ENCODE data around the gene SP1. TPM values are rescaled to one million over a fixed set of nuclear protein-coding genes. Genes with fewer than 3 reads are reported as not detected.
"Not testable (repeated sequence)": the region's sequence is repeated elsewhere in the genome, so short reads cannot be mapped to it uniquely, and the experiment has no call there.

Gene SP1
- total RNA-seq, 4 donors from 2014 or later: 54.0 to 85.7 (median 72.2) TPM

DNA sequence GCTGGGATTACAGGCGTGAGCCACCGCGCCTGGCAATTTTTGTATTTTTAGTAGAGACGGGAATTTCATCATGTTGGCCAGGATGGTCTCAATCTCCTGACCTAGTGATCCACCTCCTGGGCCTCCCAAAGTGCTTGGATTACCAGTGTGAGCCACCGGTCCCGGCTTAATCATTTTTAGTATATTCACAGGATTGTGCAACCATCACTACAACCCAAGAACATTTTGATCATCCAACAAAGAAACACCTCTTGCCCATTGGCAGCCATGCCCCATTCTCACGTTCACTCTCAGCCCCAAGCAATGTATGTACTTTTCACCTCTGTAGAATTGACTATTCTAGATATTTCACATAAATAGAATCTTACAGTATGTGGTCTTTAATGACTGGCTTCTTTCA, 19.9 kb downstream of the SP1 start:
- no peak overlapping the region for H3K4me3 ChIP-seq
- H3K9me3 ChIP-seq: no peaks in the 10 kb centered on the region
- peaks cover 0 to 49% (median 22%) of the 10 kb centered on the region in 4 donors for H3K36me3 ChIP-seq
- intact Hi-C loops (cut with DNase I): no loop called here
- H3K4me1 ChIP-seq: peaks cover 0 to 45% (median 37%) of the 10 kb centered on the region in 4 donors
- H3K27ac ChIP-seq (replicated peaks in 1 of 4): no peak overlapping the region
- DNase-seq (ENCODE audit: extremely low spot score): no peak
- TF ChIP-seq EP300 (IDR thresholded peaks at IDR 0.05) (no peak), POLR2AphosphoS5 (IDR thresholded peaks at IDR 0.05) (no peak)
- 93% methylated on average over 7 of the region's 7 CpGs for WGBS
- H3K27me3 ChIP-seq: no peaks in the 10 kb centered on the region

DNA sequence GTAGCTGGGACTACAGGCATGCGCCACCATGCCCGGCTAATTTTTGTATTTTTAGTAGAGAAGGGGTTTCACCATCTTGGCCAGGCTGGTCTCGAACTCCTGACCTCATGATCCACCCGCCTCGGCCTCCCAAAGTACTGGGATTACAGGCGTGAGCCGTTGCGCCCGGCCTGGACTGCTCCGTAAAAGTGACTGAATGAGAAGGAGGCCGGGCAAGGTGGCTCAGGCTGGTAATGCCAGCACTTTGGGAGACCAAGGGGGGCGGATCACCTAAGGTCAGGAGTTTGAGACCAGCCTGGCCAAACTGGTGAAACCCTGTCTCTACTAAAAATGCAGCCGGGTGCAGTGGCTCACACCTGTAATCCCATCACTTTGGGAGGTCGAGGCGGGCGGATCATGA, 22.4 kb downstream of the SP1 start:
- DNase-seq (ENCODE audit: extremely low spot score); H3K27ac ChIP-seq (replicated peaks in 1 of 4); H3K9me3 ChIP-seq; H3K27me3 ChIP-seq; intact Hi-C loops (cut with DNase I); H3K4me3 ChIP-seq: not testable (repeated sequence)
- 94% methylated on average over 16 of the region's 16 CpGs for WGBS
- peaks cover 3 to 56% (median 29%) of the 10 kb centered on the region in 4 donors for H3K36me3 ChIP-seq
- H3K4me1 ChIP-seq: peaks cover 0 to 38% (median 29%) of the 10 kb centered on the region in 4 donors

DNA sequence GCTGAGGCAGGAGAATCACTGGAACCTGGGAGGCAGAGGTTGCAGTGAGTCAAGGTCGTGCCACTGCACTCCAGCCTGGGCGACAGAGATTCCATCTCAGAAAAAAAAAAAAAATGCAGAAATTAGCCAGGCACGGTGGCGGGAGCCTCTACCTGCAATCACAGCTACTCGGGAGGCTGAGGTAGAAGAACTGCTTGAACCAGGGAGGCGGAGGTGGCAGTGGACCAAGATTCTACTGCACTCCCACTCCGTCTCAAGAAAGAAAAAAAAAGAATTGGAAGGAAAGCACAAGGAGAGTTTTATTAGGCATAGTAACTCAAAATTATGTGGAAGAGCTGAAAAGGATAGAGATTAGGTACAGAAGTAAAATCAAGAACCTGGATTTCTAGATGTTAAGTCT, 22.9 kb downstream of the SP1 start:
- Histone ChIP-seq H3K36me3 (peaks cover 8 to 61% (median 35%) of the 10 kb centered on the region in 4 donors), H3K27me3 (no peaks in the 10 kb centered on the region), H3K27ac (replicated peaks in 1 of 4) (no peak overlapping the region), H3K4me1 (peaks cover 0 to 33% (median 25%) of the 10 kb centered on the region in 4 donors), H3K4me3 (no peak overlapping the region), H3K9me3 (no peaks in the 10 kb centered on the region)
- 71% methylated on average over 7 of the region's 7 CpGs for WGBS
- DNase-seq (ENCODE audit: extremely low spot score): no peak
- TF ChIP-seq, protein P1, sequence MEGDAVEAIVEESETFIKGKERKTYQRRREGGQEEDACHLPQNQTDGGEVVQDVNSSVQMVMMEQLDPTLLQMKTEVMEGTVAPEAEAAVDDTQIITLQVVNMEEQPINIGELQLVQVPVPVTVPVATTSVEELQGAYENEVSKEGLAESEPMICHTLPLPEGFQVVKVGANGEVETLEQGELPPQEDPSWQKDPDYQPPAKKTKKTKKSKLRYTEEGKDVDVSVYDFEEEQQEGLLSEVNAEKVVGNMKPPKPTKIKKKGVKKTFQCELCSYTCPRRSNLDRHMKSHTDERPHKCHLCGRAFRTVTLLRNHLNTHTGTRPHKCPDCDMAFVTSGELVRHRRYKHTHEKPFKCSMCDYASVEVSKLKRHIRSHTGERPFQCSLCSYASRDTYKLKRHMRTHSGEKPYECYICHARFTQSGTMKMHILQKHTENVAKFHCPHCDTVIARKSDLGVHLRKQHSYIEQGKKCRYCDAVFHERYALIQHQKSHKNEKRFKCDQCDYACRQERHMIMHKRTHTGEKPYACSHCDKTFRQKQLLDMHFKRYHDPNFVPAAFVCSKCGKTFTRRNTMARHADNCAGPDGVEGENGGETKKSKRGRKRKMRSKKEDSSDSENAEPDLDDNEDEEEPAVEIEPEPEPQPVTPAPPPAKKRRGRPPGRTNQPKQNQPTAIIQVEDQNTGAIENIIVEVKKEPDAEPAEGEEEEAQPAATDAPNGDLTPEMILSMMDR (IDR thresholded peaks at IDR 0.05): no peak
- TF ChIP-seq POLR2A (IDR thresholded peaks at IDR 0.05; ENCODE audit: low read depth): no peak
- no peak for TF ChIP-seq POLR2AphosphoS5 (IDR thresholded peaks at IDR 0.05)
- TF ChIP-seq EP300 (IDR thresholded peaks at IDR 0.05): no peak
- intact Hi-C loops (cut with DNase I): no loop called here

DNA sequence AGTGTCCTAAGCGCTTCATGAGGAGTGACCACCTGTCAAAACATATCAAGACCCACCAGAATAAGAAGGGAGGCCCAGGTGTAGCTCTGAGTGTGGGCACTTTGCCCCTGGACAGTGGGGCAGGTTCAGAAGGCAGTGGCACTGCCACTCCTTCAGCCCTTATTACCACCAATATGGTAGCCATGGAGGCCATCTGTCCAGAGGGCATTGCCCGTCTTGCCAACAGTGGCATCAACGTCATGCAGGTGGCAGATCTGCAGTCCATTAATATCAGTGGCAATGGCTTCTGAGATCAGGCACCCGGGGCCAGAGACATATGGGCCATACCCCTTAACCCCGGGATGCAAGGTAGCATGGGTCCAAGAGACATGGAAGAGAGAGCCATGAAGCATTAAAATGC, 31.0 kb downstream of the SP1 start:
- TF ChIP-seq, protein P1 (IDR thresholded peaks at IDR 0.05): no peak
- TF ChIP-seq POLR2AphosphoS5 (IDR thresholded peaks at IDR 0.05) (no peak), EP300 (IDR thresholded peaks at IDR 0.05) (no peak), POLR2A (IDR thresholded peaks at IDR 0.05; ENCODE audit: low read depth) (no peak)
- WGBS: 95% methylated on average over 5 of the region's 5 CpGs
- no peak for DNase-seq (ENCODE audit: extremely low spot score)
- Histone ChIP-seq H3K4me1 (peaks cover 36 to 44% (median 42%) of the 10 kb centered on the region in 4 donors), H3K36me3 (peaks cover 44 to 67% (median 63%) of the 10 kb centered on the region in 4 donors), H3K27ac (replicated peaks in 1 of 4) (no peak overlapping the region), H3K9me3 (no peaks in the 10 kb centered on the region), H3K27me3 (no peaks in the 10 kb centered on the region), H3K4me3 (no peak overlapping the region)
- intact Hi-C loops (cut with DNase I): no loop called here

DNA sequence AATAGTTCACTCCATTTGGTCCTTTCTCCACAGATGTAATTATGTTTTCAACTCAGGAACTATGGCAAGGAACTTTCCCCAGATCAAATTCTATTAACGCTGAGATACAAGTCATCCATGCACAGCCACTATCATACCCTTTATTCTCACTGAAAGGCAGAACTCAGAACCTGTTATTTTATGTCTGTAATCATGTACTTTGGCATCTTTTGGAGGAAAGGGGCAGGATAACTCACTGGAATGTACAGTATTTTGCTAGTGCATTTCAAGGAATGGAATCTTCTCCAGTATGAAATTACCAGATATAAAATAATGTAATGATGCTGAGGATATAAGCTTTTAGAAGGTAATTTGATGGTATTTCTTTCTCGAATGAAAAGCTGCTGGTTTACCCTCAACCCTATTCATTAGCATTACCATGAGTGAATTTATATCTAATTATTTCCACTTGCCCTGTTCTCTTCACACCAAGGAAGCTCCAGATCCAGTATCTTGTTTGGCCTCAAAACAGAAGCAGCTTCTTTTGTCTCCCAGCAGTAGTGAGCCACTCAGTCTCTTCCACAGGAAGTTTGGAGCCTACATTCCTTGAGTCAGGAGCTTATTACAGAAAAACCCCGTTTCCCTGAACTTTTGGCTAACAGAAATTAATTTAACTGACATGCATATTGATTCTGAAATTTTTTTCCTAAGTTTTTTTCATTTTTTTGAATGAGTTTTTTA, 33.7 kb downstream of the SP1 start:
- Histone ChIP-seq H3K27me3 (no peaks in the 10 kb centered on the region), H3K36me3 (peaks cover 30 to 40% (median 37%) of the 10 kb centered on the region in 4 donors), H3K27ac (replicated peaks in 1 of 4) (peak overlapping the region; percentile 33 to 64 (median 43)), H3K4me3 (peak overlapping the region in 1 of 4 donors; percentile 10), H3K4me1 (peaks cover 37 to 53% (median 42%) of the 10 kb centered on the region in 4 donors), H3K9me3 (no peaks in the 10 kb centered on the region)
- intact Hi-C loops (cut with DNase I): no loop called here
- TF ChIP-seq POLR2A (IDR thresholded peaks at IDR 0.05; ENCODE audit: low read depth): no peak
- no peak for TF ChIP-seq EP300 (IDR thresholded peaks at IDR 0.05)
- TF ChIP-seq, protein P1 (IDR thresholded peaks at IDR 0.05): no peak
- TF ChIP-seq POLR2AphosphoS5 (IDR thresholded peaks at IDR 0.05): no peak
- WGBS: 59% methylated on average over 3 of the region's 3 CpGs
- no peak for DNase-seq (ENCODE audit: extremely low spot score)
